Tibial nerve (tissue), 4 donors: ENCODE measurements around the gene PLEKHM2. TPM values are rescaled to one million over a fixed set of nuclear protein-coding genes. Genes with fewer than 3 reads are reported as not detected.
"Not testable (repeated sequence)": the region's sequence is repeated elsewhere in the genome, so short reads cannot be mapped to it uniquely, and the experiment has no call there.

Experiments used
- DNase-seq, 2 donors: peaks; one replicate each; pipeline ENCODE4 v3.0.0-alpha.2; 2019; ENCODE audit warnings: low spot score in 2 of 2
- H3K27ac ChIP-seq, 4 donors: fragments of 200-600 bp; sonication (generic) in 3 of 4; one replicate each; pipeline ENCODE4 v1.5.1; 2017 to 2019; ENCODE audit warnings: mild to moderate bottlenecking in 1 of 4
- H3K27me3 ChIP-seq, 2 donors: fragments of 200-600 bp; sonication (generic) in 1 of 2; one replicate each; pipeline versions ENCODE4 v1.5.1 to v1.6.0; 2017 to 2019
- H3K36me3 ChIP-seq, 3 donors: fragments of 200-600 bp; sonication (generic); one replicate each; pipeline ENCODE4 v1.5.1; 2018 to 2019
- H3K4me1 ChIP-seq, 4 donors: fragments of 200-600 bp; sonication (generic) in 3 of 4; one replicate each; pipeline ENCODE4 v1.5.1; 2017 to 2019
- H3K4me3 ChIP-seq, 4 donors: fragments of 200-600 bp; sonication (generic) in 3 of 4; one replicate each; pipeline ENCODE4 v1.5.1; 2017 to 2019; ENCODE audit warnings: mild to moderate bottlenecking in 1 of 4, moderate library complexity in 1 of 4
- H3K9me3 ChIP-seq, 4 donors: fragments of 200-600 bp; sonication (generic) in 3 of 4; one replicate each; pipeline ENCODE4 v1.5.1; 2017 to 2019
- EP300 ChIP-seq, 2 donors: sonication (generic); formaldehyde crosslinking; IDR thresholded peaks; one replicate each; pipeline ENCODE4 v1.6.1; 2017; ENCODE audit warnings: antibody characterized with exemption in 2 of 2, mild to moderate bottlenecking in 1 of 2
- POLR2A ChIP-seq, 2 donors: fragments of 450-650 bp; IDR thresholded peaks; one replicate each; pipeline ENCODE4 v1.6.1; 2017; ENCODE audit warnings: antibody characterized with exemption in 2 of 2, mild to moderate bottlenecking in 2 of 2, moderate library complexity in 2 of 2
- WGBS, 2 donors: methylation state at CpG; one replicate each; pipeline ENCODE4 v1.1.5; 2018; 5-methylcytosine and 5-hydroxymethylcytosine counted together
- total RNA-seq, 4 donors: library from RNA; depleted of rRNA; stranded (reverse); fragments of >200 nt; gene quantifications; one replicate each; pipeline ENCODE4 v1.1.0, GENCODE V29; 2016
- TF ChIP-seq, protein P1 (sequence below), 5 experiments: fragments of 200-600 bp in 3 of 5; fragments of 450-650 bp in 2 of 5; sonication (generic) in 3 of 5; IDR thresholded peaks; one replicate each; pipeline ENCODE4 v1.5.1; 2016 to 2019; ENCODE audit warnings: antibody characterized with exemption in 5 of 5, mild to moderate bottlenecking in 3 of 5, moderate library complexity in 2 of 5

The PLEKHM2 gene
- total RNA-seq, 4 donors from 2014 or later: 54.0 to 80.4 (median 57.1) TPM

DNA sequence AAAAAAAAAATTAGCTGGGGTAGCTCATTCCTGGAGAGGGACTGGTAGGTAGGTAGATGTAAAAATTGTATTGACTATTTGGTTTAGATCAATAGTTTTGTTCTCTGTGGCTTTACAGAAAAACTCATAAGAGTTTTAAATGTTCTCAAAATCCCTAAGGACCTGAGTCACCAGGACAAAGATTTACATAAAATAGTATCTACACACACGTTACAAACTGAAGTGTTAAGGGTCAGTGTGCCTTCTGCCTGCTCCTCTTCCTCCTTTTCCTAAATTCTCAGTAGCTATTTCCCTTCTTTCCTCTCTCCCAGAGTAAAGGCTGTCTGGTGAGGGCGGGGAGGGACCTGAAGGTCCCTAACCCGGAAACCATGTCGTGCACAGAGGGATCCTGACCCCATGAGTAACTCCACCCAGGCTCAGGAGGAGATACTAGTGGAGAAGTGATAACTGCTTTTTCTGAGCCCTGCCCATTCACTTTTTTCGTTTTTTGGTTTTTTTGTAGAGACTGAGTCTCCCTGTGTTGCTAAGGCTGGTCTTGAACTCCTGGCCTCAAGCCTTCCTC is 8.1 kb downstream of the PLEKHM2 start:
- H3K27me3 ChIP-seq: no peaks in the 10 kb centered on the region
- TF ChIP-seq, protein P1, sequence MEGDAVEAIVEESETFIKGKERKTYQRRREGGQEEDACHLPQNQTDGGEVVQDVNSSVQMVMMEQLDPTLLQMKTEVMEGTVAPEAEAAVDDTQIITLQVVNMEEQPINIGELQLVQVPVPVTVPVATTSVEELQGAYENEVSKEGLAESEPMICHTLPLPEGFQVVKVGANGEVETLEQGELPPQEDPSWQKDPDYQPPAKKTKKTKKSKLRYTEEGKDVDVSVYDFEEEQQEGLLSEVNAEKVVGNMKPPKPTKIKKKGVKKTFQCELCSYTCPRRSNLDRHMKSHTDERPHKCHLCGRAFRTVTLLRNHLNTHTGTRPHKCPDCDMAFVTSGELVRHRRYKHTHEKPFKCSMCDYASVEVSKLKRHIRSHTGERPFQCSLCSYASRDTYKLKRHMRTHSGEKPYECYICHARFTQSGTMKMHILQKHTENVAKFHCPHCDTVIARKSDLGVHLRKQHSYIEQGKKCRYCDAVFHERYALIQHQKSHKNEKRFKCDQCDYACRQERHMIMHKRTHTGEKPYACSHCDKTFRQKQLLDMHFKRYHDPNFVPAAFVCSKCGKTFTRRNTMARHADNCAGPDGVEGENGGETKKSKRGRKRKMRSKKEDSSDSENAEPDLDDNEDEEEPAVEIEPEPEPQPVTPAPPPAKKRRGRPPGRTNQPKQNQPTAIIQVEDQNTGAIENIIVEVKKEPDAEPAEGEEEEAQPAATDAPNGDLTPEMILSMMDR (IDR thresholded peaks at IDR 0.05): no peak
- TF ChIP-seq POLR2A (IDR thresholded peaks at IDR 0.05): no peak
- TF ChIP-seq EP300 (IDR thresholded peaks at IDR 0.05): no peak
- H3K4me3 ChIP-seq: no peak overlapping the region
- 56% methylated on average over 5 of the region's 5 CpGs for WGBS, 2 donors
- peak overlapping the region in 3 of 4 donors; percentile 4 to 27 (median 26) for H3K27ac ChIP-seq
- no peak for DNase-seq
- peaks cover 0 to 17% (median 0%) of the 10 kb centered on the region in 3 donors for H3K36me3 ChIP-seq
- peaks cover 0 to 65% (median 24%) of the 10 kb centered on the region in 4 donors for H3K4me1 ChIP-seq
- no peaks in the 10 kb centered on the region for H3K9me3 ChIP-seq

DNA sequence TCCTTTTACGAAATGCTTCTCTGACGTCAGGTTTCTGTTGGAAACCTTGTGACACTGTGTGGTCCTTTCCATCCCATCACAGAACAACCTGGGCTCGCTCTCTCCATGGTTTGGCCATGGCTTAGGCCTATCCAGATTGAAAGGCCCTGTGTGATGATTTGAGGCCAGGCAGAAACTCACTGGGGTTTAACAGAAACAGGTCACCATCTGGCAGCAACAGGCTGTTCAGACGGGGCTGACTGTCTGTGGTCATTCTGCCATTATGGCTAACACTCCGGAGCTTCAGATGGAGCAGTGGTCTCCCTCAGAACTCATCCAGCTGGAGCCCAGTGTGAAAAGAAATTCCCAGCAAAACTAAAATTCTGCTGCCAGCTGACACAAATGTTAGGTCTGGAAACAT is 9.3 kb downstream of the PLEKHM2 start:
- peak overlapping the region in 1 of 4 donors; percentile 32 for H3K27ac ChIP-seq
- H3K9me3 ChIP-seq: no peaks in the 10 kb centered on the region
- no peaks in the 10 kb centered on the region for H3K27me3 ChIP-seq
- no peak overlapping the region for H3K4me3 ChIP-seq
- no peak for DNase-seq
- peaks cover 0 to 17% (median 0%) of the 10 kb centered on the region in 3 donors for H3K36me3 ChIP-seq
- peaks cover 0 to 70% (median 34%) of the 10 kb centered on the region in 4 donors for H3K4me1 ChIP-seq
- WGBS, 2 donors: 84 to 90% methylated on average over 5 of the region's 5 CpGs
- TF ChIP-seq EP300 (IDR thresholded peaks at IDR 0.05) (no peak), POLR2A (IDR thresholded peaks at IDR 0.05) (no peak)
- TF ChIP-seq, protein P1 (IDR thresholded peaks at IDR 0.05): no peak

DNA sequence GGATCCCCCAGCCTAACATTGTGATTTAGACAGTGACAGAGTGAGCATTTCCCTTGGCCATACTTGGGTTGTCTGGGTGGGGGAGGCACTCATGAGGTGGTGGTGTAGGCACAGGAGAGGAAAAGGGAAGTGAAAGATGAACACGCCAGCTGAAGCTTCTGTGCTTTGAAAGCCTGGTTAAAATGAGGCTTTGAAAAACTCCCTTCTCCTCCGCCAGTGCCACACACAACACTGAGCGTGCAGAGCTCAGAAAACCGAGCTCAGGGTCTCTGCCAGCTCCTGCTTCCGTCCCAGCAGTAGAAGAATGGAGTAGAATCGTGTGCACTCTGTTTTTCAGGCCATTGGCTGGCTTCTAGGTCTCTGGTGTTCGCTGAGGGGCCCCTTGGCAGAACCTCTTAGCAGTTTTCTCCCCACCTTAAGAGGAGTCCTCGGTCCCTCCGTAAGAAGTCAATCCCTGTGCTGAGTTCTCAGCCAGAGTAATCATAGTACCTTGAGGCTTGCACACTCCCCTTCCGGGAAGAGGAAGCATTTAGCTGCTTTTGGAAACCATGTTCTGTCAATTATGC is 12.9 kb downstream of the PLEKHM2 start:
- WGBS, 2 donors: 54 to 60% methylated on average over 10 of the region's 10 CpGs
- Histone ChIP-seq H3K4me1 (peaks cover 0 to 71% (median 30%) of the 10 kb centered on the region in 4 donors), H3K4me3 (peak overlapping the region in 1 of 4 donors; percentile 9), H3K27ac (peak overlapping the region in 3 of 4 donors; percentile 59 to 64 (median 62)), H3K27me3 (no peaks in the 10 kb centered on the region), H3K9me3 (no peaks in the 10 kb centered on the region), H3K36me3 (peaks cover 0 to 7% (median 0%) of the 10 kb centered on the region in 3 donors)
- no peak for DNase-seq
- peak in 1 of 2 donors; percentile 15 for TF ChIP-seq EP300 (IDR thresholded peaks at IDR 0.05)
- TF ChIP-seq POLR2A (IDR thresholded peaks at IDR 0.05): no peak

DNA sequence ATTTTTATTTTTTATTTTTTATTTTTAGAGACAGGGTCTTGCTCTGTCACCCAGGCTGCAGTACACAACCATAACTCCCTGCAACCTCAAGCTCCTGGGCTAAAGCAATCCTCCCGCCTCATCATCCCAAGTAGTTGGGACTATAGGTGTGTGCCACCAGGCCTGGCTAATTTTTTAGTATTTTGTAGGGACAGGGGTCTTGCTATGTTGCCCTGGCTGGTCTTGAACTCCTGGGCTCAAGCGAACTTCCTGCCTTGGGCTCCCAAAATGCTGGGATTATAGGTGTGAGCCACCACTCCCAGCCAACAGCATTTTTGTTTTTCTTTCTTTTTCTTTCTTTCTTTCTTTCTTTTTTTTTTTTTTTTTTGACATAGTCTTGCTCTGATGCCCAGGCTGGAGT is 14.1 kb downstream of the PLEKHM2 start:
- peaks cover 0 to 7% (median 0%) of the 10 kb centered on the region in 3 donors for H3K36me3 ChIP-seq
- TF ChIP-seq POLR2A (IDR thresholded peaks at IDR 0.05) (no peak), EP300 (IDR thresholded peaks at IDR 0.05) (no peak)
- TF ChIP-seq, protein P1 (IDR thresholded peaks at IDR 0.05): no peak
- peaks cover 0 to 73% (median 31%) of the 10 kb centered on the region in 4 donors for H3K4me1 ChIP-seq
- 97 to 100% methylated on average over 2 of the region's 2 CpGs for WGBS, 2 donors
- no peak for DNase-seq
- no peaks in the 10 kb centered on the region for H3K9me3 ChIP-seq
- peak overlapping the region in 1 of 4 donors; percentile 7 for H3K27ac ChIP-seq
- no peaks in the 10 kb centered on the region for H3K27me3 ChIP-seq
- no peak overlapping the region for H3K4me3 ChIP-seq

- not testable (repeated sequence) for H3K9me3 ChIP-seq, H3K36me3 ChIP-seq, DNase-seq, H3K27ac ChIP-seq, H3K27me3 ChIP-seq, H3K4me3 ChIP-seq
- 95 to 97% methylated on average over 4 of the region's 4 CpGs for WGBS, 2 donors
- peaks cover 0 to 76% (median 38%) of the 10 kb centered on the region in 4 donors for H3K4me1 ChIP-seq
Measured at GRCh38 chr1:15699321-15699720, 15.2 kb downstream of the PLEKHM2 start.

DNA sequence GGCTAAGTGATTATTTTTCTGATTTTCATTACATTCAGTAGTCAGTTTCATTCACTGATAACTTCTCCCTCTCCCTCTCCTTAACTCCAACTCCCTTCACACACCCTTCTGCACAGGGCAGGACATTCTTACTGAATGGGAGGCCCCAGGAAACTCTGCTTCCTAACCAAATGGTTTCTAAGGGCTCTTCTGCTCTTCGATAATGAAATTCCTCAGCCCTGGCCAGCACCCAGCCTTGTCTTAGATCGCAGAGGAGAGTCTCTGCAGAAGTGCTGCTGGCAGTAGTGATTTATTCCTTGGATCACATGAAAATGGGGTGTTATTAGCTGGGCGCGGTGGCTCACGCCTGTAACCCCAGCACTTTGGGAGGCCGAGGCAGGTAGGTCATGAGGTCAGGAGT is 16.4 kb downstream of the PLEKHM2 start:
- H3K36me3 ChIP-seq: peaks cover 0 to 7% (median 0%) of the 10 kb centered on the region in 3 donors
- no peak for DNase-seq
- H3K4me1 ChIP-seq: peaks cover 0 to 81% (median 44%) of the 10 kb centered on the region in 4 donors
- H3K9me3 ChIP-seq: no peaks in the 10 kb centered on the region
- no peaks in the 10 kb centered on the region for H3K27me3 ChIP-seq
- TF ChIP-seq POLR2A (IDR thresholded peaks at IDR 0.05): no peak
- TF ChIP-seq, protein P1 (IDR thresholded peaks at IDR 0.05): no peak
- TF ChIP-seq EP300 (IDR thresholded peaks at IDR 0.05): no peak
- WGBS, 2 donors: 66 to 74% methylated on average over 6 of the region's 6 CpGs
- H3K27ac ChIP-seq: peak overlapping the region in 2 of 4 donors; percentile 57 to 97
- no peak overlapping the region for H3K4me3 ChIP-seq
